GM18867 (cell line): Measurements from ENCODE around the gene HOXB13.

Experiments used
- ATAC-seq: cut with Tn5 transposase; IDR thresholded peaks from one replicate; pipeline ENCODE4 v1.9.1; 2021; ENCODE audit warnings: mild to moderate bottlenecking, moderate library complexity; ENCODE audit not compliant: unreplicated experiment

The HOXB13 gene

DNA sequence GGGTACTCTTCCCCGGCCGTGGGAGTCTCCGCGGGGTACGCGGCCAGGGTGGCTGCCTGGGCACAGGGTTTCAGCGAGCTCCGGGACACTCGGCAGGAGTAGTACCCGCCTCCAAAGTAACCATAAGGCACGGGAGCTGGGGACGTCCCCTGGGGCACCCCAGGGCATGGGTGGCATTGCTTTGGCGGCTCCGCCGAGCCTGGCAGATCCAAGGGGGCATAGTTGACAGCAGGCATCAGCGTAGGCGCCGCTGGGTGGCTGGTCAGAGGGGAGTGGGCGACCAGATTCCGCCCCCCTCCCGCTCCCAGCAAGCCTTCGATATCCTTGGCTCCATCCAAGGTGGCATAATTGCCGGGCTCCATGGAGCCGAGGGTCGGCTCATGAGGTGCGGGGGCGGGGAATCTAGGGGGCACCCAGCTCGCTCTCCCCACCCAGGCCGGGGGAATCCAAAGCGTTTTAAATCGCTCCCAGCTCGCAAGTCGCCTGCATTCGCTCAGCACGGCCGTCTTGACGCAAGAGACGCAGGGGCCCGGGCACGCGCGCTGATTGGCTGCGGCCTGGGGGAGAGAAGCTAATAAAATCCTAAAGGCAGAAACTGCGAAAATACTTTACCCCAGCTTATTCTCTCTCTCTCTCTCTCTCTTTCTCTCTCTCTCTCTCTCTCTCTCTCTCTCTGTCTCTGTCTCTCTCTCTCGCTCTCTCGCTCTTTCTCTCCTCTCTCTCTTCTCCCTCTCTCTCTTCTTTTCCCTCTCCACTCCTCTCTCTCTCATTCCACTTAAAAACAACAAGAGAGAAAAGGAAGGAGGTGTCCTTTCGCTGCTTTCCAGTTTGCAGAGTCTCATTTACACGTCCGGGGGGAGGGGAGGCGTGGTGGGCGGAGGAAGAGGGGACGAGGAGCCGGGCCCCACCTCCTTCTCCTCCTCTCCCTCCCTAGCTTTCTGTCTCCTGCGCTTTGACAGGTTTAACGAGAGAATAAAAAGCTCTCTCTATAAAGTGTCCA, at the start of gene HOXB13:
Gene HOXB13, minus strand, starts transcription at position 519 of the 1,000 bp plus-strand sequence. Its CDS starts 157 bp downstream, at position 362.
- no peak for ATAC-seq

GRCh38 chr17:48776602-48777001, 48.1 kb upstream of the HOXB13 start:
- ATAC-seq, result no peak

DNA sequence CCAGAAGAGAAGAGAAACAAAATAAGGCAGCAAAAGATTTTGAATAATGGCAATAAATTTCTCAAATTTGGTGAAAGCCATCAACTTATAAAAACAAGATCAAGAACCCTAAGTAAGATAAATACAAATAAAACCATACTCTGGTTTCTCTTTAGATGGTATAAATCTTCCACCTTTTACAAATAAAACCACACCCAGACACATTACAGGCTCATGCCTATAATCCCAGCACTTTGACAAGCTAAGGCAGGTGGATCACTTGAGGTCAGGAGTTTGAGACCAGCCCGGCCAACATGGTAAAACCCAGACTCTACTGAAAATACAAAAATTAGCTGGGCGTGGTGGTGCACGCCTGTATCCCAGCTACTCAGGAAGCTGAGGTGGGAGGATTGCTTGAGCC, 44.7 kb upstream of the HOXB13 start:
- no peak for ATAC-seq

- no peak for ATAC-seq
Measured at GRCh38 chr17:48770954-48771353, 42.4 kb upstream of the HOXB13 start.

DNA sequence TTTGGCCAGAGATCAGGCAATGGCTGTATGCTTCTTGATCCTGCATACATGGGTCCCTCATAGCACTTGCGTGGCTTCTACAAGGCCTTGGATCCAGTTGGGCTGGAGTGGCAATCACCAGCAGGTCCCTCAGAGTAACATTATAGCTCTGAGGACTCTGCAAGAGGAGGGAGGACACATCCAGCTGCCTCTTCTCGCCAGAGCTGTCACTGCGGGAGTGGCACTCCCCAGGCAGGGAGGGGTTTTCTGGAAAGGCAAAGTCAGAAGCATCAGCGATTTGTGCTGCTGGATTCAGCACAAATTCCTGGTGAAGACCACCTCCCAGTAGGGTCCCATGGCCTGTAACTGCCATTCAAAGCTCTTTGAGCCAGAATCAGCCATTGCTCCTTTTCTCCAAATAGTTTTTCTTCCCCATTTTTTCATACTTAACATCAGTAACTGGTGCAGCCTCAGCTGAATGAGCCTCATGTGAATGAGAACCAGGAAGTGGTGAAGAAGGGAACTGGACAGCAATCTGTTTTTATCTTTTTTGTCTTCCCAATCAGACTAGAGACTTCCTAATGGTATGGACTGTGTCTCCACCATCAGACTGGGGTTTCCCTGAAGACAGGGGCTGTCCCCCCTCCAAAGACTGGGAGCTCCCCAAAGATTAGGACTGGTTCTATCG, 40.6 kb upstream of the HOXB13 start:
- ATAC-seq, result no peak

DNA sequence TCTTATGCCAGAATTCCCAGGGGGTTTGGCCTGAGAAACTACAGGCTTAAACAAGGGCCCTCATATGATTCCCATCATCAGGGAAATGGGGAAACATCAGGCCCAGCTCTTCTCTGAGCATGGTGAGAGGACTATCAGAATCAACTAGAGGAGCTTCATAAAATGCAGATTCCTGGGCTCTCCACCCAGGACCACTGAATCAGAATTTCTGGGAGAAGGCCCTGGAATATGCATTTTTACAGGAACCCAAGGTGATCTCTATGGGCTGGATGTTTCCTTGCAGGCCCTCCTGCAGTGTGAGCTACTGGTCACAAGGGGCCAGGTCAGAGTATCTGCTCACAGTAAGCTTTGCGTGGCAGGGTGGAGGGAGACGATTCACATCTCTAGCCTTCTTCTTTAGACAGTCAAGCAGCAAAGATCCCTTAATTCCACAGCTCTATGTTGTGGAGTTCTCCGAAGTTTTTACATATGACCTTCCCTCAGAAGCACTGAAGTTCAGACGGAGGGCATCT, 38.8 kb upstream of the HOXB13 start:
- no peak for ATAC-seq

- no peak for ATAC-seq
Measured at GRCh38 chr17:48761114-48761513, 32.6 kb upstream of the HOXB13 start.

DNA sequence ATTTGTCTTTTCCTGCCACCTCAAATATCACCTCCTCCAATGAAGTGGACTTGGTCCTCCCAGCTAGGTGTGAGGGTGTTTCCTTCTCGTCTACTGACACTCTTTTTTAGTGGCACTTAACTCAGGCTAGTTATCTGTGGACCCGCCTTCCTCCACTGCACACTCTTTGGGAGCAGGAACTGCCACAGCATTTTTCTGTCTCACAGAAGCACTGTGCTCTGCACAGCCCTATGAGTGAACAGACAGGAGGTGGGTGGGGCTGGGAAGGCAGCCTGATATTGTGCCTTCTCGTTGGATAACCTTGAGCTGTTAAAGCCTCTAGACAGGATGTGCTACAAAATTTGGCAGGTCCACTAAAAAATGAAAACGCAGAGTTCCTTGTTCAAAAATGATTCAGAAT, 31.9 kb upstream of the HOXB13 start:
- ATAC-seq, result no peak

DNA sequence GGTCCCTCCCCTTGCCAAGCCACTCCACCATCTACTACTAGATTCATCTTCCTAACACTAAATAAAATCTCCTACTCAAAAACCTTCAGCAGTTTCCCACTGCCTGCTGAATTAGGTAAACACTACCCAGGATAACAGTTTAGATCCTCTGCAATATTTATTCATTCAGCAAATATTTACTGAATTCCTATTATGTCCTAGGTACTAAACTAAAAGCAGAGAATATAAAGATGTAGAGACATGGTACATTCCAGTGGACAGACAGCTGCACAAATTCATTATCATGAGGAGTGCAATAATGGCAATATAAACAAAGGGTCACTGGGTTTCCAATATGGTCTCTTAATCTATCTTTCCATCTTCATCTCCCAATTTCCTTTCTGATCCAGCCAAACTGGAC, 30.7 kb upstream of the HOXB13 start:
- no peak for ATAC-seq

DNA sequence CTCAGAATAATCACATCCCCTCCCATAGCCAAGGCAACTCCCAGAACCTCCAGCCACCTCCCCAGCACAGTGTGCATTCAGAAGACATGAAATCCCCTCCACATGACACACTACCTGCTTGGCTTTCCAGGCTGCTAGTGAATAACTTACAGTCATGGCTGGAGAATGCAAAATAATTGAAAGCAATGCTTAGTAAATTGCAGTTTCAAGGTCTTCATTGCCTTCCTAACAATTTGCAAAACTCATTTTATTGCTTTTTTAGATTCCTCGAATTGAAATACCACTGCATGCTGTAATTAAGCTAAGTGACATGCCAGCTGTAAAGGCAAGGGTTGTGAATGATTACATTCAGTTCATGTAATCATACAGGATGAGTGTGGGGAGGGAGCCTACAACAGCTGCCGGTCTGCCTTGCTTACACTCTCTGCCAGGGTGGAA, 29.0 kb upstream of the HOXB13 start:
- ATAC-seq, result no peak

DNA sequence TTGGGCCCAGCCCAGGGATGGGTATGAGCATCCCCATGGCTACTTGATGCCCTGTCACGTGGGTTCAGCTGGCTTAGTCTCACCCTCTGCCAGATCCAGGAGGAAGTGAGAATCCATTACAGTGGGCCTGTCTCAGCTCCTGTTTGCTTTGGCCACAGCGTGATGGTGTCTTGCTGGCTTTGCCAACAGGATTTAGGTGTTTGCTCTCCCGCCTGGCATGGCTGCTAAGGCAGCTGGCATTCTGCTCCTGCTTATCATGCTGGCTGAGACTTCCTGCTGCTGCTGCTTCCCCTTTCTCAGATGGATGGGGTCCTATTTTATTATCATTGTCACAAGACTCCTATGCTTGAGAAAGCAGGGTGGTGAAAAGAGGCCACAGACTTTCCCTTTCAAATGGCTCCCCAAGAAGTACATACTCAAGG, 28.3 kb upstream of the HOXB13 start:
- no peak for ATAC-seq

DNA sequence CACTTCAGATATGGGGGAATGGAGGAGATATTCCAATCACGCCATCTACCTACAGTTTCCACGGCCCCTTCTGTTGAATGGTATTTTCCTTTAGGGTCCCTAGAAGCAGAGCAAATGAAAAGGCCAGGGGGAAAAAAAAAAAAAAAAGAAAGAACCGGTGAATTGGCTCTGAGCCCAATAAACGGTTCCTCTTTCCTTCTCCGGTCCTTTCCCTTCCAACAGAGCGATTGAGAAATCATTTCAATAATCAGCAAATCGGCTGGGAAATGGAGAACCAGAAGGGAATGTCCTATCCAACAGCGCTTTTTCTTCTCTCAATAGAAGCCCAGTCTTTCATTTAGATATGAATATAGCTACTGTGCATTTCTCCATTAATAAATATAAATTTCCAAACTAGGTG, 26.8 kb upstream of the HOXB13 start:
- ATAC-seq, result no peak

- ATAC-seq, result no peak
Measured at GRCh38 chr17:48754500-48755261, 26.1 kb upstream of the HOXB13 start.

DNA sequence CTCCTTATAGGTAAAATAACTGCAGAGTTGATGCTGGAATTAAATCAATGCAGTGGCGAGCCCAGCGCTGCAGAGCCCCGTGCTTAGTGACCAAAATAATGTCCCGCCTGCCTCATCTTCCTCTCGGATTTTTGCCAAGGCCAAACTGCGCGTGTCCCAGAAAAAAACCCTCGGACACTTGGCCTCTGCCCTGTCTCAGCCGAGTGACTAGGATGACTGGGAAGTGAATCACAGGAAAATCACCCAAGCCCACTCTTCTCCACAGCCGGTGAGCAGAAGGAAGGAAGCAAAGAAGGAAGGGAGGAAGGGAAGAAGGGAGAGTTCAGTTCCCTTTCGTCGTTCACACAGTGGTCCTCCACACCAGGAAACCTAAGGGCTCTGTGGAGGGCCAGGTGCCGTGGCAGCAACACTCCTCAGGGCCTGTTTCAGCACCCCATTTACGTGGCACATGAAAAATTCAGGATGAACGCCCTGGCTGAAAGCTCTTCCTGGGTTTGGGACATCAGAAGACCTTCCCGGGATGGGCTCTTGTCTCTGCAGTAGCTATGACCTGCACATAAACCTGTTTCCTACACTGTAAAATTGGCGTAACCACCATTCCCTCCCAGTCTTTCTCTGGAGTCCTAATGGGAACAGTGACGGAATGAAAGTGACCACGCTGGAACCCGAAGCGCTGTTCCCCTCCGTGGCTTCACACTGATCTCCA, 25.4 kb upstream of the HOXB13 start:
- no peak for ATAC-seq

- no peak for ATAC-seq
Measured at GRCh38 chr17:48752399-48753288, 24.1 kb upstream of the HOXB13 start.

DNA sequence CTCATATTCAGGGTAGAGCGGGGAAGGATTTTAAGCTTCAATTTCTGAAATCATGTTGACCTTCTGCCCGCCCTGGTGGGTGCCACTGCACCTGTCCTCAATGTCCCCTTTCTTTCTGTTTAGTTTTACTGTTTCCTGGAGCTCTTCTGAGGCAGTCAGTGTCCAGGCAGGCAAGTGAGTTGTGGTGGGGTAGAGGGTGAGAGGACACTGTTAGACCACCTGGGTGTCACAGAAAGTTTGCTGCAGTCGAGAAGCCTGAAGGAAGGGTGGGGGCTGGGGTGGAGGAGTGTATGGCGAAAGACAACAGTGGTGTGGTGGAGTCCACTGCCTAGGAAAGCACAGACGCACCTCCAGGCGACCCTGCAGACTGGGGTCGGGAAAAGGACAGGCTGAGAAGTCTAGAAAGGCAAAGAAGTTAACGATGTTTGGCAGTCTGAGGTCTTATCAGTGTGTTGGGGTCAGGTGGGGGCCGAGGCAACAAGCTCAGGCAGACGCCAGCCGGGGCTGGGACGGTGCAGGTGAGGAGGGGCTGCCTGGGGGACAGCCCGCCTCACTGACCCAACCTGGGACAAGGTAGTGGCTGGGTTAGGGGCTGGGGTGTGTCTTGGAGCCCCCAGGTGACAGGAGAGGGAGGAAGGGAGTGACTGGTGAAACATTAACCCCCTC, 23.3 kb upstream of the HOXB13 start:
- ATAC-seq, result no peak

GRCh38 chr17:48751172-48751571, 22.6 kb upstream of the HOXB13 start:
- no peak for ATAC-seq

GRCh38 chr17:48749621-48750553, 21.3 kb upstream of the HOXB13 start:
- no peak for ATAC-seq
